Vein endothelial cell (primary cell): Measurements from ENCODE around the gene SPANXN4. TPM values are rescaled to one million over a fixed set of nuclear protein-coding genes. Genes with fewer than 3 reads are reported as not detected.

ENCODE experiments used
- total RNA-seq: library from RNA; depleted of rRNA; stranded (reverse); fragments of >200 nt; gene quantifications from 2 replicates; pipeline ENCODE4 v1.2.3, GENCODE V29; 2012

The SPANXN4 gene, protein sequence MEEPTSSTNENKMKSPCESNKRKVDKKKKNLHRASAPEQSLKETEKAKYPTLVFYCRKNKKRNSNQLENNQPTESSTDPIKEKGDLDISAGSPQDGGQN
- not detected in 2 replicates for total RNA-seq

DNA sequence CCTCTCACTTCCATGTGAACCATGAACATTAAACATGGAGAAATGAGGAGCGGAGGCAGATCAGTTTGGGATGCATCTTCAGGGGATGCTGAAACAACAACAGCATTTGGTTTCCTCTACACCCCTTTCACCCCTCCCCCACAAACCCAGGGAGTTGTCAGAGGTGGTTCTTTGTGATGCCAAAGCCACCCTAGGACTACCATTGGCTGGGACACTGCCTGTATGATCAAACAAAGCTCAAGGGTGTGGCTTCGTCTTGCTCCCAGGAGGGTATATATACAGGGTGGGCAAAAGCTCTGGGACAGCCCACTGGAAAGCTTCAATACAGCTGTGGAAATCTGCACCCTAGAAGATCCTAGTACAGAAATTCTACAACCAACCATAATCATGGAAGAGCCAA, at the start of gene SPANXN4:
Gene SPANXN4, plus strand, starts transcription at position 301 of the 400 bp plus-strand sequence. Its CDS starts 87 bp downstream, at position 388.

